Adipocyte (in vitro differentiated cells): Measurements from ENCODE around the gene PPP1R16B.

Experiments
- DNase-seq: peaks from one replicate; pipeline ENCODE4 v3.0.0-alpha.2; 2015; ENCODE audit warnings: low read depth
- H3K27me3 ChIP-seq: replicated peaks from 2 replicates; pipeline ENCODE4 v1.7.0; 2013; ENCODE audit warnings: mild to moderate bottlenecking, low read length, moderate library complexity; ENCODE audit not compliant: control insufficient read depth, insufficient read depth
- H3K36me3 ChIP-seq: 2 replicates; pipeline ENCODE4 v1.7.0; 2013; ENCODE audit warnings: low read length, mild to moderate bottlenecking, moderate library complexity; ENCODE audit not compliant: control insufficient read depth, insufficient read depth, severe bottlenecking
- H3K4me1 ChIP-seq: 2 replicates; pipeline ENCODE4 v1.7.0; 2013; ENCODE audit warnings: mild to moderate bottlenecking, low read length, moderate library complexity; ENCODE audit not compliant: control insufficient read depth, insufficient read depth
- H3K4me3 ChIP-seq: 2 replicates; pipeline ENCODE4 v1.7.0; 2013; ENCODE audit warnings: mild to moderate bottlenecking, low read length, moderate library complexity
- H3K9ac ChIP-seq: 2 replicates; pipeline ENCODE4 v1.7.0; 2013; ENCODE audit warnings: mild to moderate bottlenecking, low read length, moderate library complexity
- H3K9me3 ChIP-seq: 2 replicates; pipeline ENCODE4 v1.7.0; 2013; ENCODE audit warnings: mild to moderate bottlenecking, low read length, moderate library complexity; ENCODE audit not compliant: control insufficient read depth

The PPP1R16B gene

GRCh38 chr20:38919683-38920082 is 114.2 kb downstream of the PPP1R16B start:
- Histone ChIP-seq H3K4me3 (no peak overlapping the region), H3K27me3 (peaks cover 43% of the 10 kb centered on the region), H3K9me3 (no peaks in the 10 kb centered on the region), H3K9ac (no peak overlapping the region), H3K4me1 (peaks cover 3% of the 10 kb centered on the region), H3K36me3 (no peaks in the 10 kb centered on the region)
- no peak for DNase-seq

- H3K4me3 ChIP-seq = no peak overlapping the region
- H3K36me3 ChIP-seq = no peaks in the 10 kb centered on the region
- peaks cover 43% of the 10 kb centered on the region for H3K27me3 ChIP-seq
- no peaks in the 10 kb centered on the region for H3K9me3 ChIP-seq
- peaks cover 3% of the 10 kb centered on the region for H3K4me1 ChIP-seq
- H3K9ac ChIP-seq = no peak overlapping the region
- no peak for DNase-seq
Measured at GRCh38 chr20:38920411-38920810, 114.9 kb downstream of the PPP1R16B start.

- Histone ChIP-seq H3K4me1 (peaks cover 3% of the 10 kb centered on the region), H3K27me3 (peaks cover 43% of the 10 kb centered on the region), H3K9me3 (no peaks in the 10 kb centered on the region), H3K4me3 (no peak overlapping the region), H3K9ac (no peak overlapping the region), H3K36me3 (no peaks in the 10 kb centered on the region)
- DNase-seq = no peak
Measured at GRCh38 chr20:38920851-38921250, 115.4 kb downstream of the PPP1R16B start.

DNA sequence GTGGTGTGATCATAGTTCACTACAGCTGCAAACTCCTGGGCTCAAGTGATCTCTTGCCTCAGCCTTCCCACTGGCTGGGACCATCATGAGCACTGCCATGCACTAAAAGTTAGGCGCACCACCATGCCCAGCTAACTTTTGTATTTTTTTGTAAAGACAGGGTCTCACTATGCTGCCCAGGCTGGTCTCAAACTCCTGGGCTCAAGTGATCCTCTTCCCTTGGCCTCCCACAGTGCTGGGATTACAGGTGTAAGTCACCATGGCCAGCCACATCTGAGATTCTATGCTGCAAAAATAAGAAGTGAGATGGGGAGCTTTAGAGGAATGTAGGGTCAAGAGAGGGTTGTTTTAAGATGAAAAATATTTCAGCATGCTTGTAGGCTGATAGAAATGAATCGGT is 119.2 kb downstream of the PPP1R16B start:
- no peak for DNase-seq
- Histone ChIP-seq H3K9ac (no peak overlapping the region), H3K9me3 (no peaks in the 10 kb centered on the region), H3K4me1 (peaks cover 18% of the 10 kb centered on the region), H3K36me3 (no peaks in the 10 kb centered on the region), H3K27me3 (peaks cover 27% of the 10 kb centered on the region), H3K4me3 (no peak overlapping the region)

GRCh38 chr20:38926142-38926933 is 120.8 kb downstream of the PPP1R16B start, which contains the start of gene FAM83D:
FAM83D (plus strand) TSS chr20:38926417; CDS start chr20:38926443, 26 bp downstream.
- no peaks in the 10 kb centered on the region for H3K36me3 ChIP-seq
- DNase-seq = peak; percentile 98
- H3K9ac ChIP-seq = peak within 1 kb of the TSS; percentile 68
- peaks cover 23% of the 10 kb centered on the region for H3K4me1 ChIP-seq
- H3K27me3 ChIP-seq = peaks cover 11% of the 10 kb centered on the region
- H3K9me3 ChIP-seq = no peaks in the 10 kb centered on the region
- H3K4me3 ChIP-seq = peak within 1 kb of the TSS; percentile 81

DNA sequence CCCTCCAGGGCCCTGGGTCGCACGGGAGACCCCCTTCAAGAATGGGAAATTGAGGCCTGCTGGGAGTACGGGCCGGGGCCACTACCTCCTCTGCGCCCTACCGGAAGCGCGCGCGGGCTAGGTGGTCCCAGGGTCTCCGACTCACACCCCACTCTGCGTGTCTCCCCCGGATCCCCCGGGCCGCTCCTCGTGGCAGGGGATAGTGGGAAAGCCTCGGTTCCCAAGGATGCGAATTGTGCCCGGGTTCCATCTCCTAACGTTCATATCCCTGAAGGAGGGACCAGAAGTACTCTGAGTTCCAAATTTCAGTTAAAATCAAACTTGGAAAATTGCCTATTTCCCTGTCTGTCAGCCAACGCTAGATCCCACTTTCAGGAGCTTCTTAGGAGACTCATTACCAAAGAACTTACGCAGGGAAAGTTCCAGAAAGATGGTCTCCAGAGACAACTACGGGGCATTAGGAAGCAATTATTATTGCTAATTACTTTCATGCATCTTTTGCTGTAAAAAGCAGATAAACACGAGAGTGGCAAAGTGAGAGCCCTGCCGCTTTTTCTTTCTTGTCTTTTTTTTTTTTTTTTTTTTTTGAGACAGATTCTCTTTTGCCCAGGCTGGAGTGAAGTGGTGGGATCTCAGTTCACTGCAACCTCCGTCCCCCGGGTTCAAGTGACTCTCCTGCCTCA is 121.6 kb downstream of the PPP1R16B start:
- H3K36me3 ChIP-seq = no peaks in the 10 kb centered on the region
- no peaks in the 10 kb centered on the region for H3K9me3 ChIP-seq
- H3K4me1 ChIP-seq = peaks cover 27% of the 10 kb centered on the region
- peak; percentile 38 for DNase-seq
- H3K9ac ChIP-seq = peak overlapping the region; percentile 68
- H3K27me3 ChIP-seq = peaks cover 4% of the 10 kb centered on the region
- peak overlapping the region; percentile 81 for H3K4me3 ChIP-seq

DNA sequence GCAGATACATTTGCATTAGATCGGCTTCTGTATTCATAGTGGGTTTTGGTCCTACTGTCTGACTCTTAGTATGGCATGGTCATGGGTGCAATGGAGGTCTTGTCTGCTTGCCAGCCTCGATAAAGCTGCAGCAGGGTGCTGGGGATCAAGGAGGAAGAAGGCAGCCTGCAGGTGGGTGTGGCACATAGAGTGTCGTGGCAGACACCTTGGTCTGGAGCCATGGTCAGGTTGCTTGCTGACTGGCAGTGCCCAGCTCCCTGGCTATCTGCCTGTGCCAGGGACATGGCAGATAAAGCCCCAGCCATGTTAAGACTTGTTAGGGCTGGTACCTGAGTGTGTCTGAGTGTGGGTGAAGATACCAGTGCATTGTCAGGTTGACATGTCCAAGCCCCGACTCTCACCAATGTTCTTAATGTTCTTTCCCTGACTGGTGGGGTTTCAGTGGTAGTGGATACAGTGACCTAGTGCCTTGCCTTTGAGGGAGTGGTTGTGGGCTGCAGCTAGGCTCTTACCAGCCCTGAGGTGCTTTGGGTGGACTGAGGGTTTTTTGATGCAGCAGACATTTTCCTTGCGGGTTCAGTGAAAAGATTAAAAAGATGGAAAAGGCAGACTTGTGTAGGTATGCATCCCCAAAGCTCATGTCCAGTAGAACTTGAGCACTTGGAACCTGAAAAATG is 122.5 kb downstream of the PPP1R16B start:
- peaks cover 36% of the 10 kb centered on the region for H3K4me1 ChIP-seq
- DNase-seq = no peak
- H3K9me3 ChIP-seq = no peaks in the 10 kb centered on the region
- no peak overlapping the region for H3K9ac ChIP-seq
- no peaks in the 10 kb centered on the region for H3K36me3 ChIP-seq
- no peaks in the 10 kb centered on the region for H3K27me3 ChIP-seq
- no peak overlapping the region for H3K4me3 ChIP-seq

DNA sequence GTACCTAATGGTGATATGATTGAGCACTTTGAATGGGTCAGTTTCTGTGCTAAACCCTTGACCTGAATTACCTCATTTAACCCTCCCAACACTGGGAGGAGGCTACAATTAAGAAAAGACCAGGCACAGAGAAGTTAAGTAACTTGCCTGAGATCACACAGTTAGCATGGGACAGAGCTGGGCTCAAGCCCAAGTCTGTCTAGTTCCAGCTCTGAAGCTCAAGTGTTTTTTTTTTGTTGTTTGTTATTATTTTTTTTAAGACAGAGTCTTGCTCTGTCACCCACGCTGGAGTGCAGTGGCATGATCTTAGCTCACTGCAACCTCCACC is 124.7 kb downstream of the PPP1R16B start:
- H3K4me3 ChIP-seq = no peak overlapping the region

GRCh38 chr20:38931984-38932383 is 126.5 kb downstream of the PPP1R16B start:
- no peaks in the 10 kb centered on the region for H3K9me3 ChIP-seq
- no peaks in the 10 kb centered on the region for H3K36me3 ChIP-seq
- peak overlapping the region; percentile 20 for H3K4me3 ChIP-seq
- peak overlapping the region; percentile 41 for H3K9ac ChIP-seq
- peaks cover 41% of the 10 kb centered on the region for H3K4me1 ChIP-seq
- H3K27me3 ChIP-seq = no peaks in the 10 kb centered on the region
- DNase-seq = no peak

More for the DNA sequence above, 124.7 kb downstream of the PPP1R16B start:
- Histone ChIP-seq H3K9ac (no peak overlapping the region), H3K9me3 (no peaks in the 10 kb centered on the region), H3K36me3 (no peaks in the 10 kb centered on the region), H3K27me3 (no peaks in the 10 kb centered on the region), H3K4me1 (peaks cover 40% of the 10 kb centered on the region)
- no peak for DNase-seq

DNA sequence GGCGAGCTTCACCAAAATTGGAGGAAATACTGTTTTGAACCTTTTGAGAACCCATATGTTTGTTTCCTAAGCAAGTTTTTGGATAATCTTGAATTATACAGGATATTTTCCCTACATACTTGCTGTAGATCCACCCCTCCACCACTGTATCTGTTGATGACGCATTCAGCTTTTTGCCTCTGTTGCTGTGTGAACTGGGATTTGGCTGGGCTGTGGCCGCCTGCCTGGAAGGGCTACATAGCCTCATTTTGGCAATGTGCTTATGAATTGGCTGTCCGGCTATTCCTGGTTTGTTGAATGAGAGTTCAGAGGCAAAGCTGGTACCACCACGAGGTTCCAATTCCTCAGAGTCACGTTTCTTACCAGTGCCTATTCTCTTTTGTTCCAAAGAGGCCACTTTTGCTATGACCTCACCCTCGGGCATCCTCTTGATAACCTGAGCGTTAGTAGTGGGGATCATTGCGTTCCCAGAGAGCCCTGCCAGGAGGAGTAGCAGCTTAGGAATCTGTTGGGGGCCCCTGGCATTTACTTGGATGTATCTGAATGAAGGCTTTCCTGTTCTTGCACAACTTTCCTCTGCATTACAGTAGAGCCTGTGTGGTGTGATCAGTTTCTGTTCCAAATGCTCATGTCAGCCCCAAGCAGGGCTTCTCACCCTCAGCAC is 127.1 kb downstream of the PPP1R16B start:
- Histone ChIP-seq H3K4me1 (peaks cover 38% of the 10 kb centered on the region), H3K9ac (peak overlapping the region; percentile 41), H3K9me3 (no peaks in the 10 kb centered on the region), H3K27me3 (no peaks in the 10 kb centered on the region), H3K4me3 (peak overlapping the region; percentile 20), H3K36me3 (no peaks in the 10 kb centered on the region)
- peak; percentile 31 for DNase-seq

DNA sequence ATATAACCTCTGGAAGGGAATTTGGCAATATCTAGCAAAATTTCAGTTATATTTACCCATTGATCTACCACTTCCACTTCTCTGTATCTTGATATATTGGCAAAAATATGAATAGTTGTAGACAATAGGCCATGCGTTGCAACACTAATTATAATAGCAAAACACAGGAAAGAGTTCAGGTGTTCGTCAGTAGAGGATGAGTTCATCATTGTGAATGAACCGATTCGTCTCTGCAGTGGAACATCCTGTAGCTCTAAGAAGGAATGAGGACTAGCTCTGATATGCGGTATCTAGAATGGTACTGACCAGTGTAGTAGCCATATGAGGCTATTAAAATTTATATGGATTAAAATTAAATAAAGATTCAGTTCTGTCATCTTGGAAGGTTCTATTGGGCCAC is 129.0 kb downstream of the PPP1R16B start:
- Histone ChIP-seq H3K9ac (no peak overlapping the region), H3K4me1 (peaks cover 29% of the 10 kb centered on the region), H3K9me3 (no peaks in the 10 kb centered on the region), H3K4me3 (no peak overlapping the region), H3K36me3 (no peaks in the 10 kb centered on the region), H3K27me3 (no peaks in the 10 kb centered on the region)
- no peak for DNase-seq
